ENCODE data around the gene VILL. TPM values are rescaled to one million over a fixed set of nuclear protein-coding genes. Genes with fewer than 3 reads are reported as not detected.
"Not testable (repeated sequence)": the region's sequence is repeated elsewhere in the genome, so short reads cannot be mapped to it uniquely, and the experiment has no call there.

VILL gene
- total RNA-seq, 1 experiment from 2014 or later = 0.05 TPM

DNA sequence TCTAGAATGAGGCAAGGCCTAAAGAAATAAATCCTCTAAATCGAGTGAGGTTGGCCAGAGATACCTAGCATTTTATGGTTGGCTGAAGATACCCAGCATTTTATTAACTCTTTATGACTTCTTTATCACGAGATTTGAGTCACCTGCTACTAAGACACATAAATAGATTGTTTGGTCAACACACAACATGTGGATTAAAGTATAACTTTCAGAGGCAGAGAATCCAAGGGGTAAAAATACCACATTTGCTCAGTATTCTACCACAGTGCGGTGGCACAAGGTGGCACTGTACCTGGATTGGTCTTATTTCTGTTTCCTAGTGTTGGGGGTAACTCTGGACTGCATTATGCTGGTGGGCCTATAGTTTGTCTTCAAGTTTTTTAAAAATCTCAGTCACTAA lies 27.0 kb upstream of the VILL start:
- no peak for DNase-seq (ENCODE audit: low read depth)

DNA sequence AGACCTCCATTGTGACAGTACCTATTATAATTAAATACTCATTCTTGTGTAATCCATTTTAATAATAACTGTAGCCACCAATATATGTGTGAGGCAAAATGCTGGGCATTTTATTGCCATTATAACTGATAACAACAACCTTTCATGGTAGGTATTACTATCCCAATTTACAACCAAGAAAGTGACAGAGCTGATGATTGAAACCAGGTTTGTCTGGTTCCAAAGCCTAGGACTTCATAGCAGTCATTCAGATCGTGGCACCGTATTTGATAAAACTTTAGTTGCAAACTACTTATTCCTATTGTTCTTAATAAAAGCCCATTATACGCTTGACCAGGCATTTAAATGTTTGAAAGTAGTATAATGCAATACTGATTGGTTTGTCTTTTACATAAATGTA lies 26.4 kb upstream of the VILL start:
- no peak for DNase-seq (ENCODE audit: low read depth)

DNA sequence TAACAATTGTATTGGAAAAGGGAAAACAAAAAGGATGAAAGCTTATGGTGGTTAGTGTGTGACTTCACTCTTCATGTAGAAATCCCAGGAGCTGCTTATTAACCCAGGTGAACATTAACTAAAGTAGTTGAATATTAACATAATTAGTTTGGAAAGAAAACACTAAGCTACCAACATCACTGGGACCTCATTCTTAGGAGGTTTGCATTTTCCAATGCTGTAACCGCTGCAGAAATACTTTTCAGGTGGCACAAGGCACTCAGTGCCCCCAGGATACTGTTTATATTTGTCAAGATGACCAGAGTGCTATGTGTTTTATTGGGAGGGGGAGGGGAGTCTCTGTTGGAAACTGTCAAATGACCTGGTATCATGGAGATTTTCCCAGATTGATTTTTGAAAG lies 25.9 kb upstream of the VILL start:
- DNase-seq (ENCODE audit: low read depth) = no peak

DNA sequence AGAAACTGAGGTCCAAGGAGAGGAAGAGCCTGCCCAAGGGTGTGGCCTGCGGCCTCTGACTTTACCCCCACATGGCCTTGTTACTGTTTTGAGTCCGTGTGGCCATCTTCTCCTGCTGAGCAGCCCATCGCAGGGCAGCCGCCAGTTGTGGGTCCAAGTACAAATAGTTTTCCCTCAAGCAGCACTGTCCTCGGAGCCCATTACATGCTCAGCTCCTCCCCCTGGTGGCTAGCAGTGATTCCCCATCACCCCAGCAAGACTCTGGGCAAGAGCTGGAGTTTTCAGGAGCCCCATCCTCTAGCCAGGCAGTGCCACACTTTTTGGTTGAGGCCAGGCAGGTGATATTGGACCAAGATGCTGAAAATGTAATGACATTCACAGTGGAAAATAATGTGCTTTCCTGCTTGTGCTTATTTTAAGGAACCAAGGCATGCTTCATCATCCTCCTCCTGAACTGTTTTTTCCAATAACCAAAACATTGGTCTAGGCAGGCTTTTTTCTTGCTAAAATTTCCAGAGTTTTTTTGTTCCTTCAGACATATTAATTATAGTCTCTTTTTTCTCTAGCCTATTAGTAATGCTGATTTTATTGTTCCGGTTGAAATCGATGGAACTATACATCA lies 23.2 kb upstream of the VILL start:
- peak; percentile 43 for DNase-seq (ENCODE audit: low read depth)

DNA sequence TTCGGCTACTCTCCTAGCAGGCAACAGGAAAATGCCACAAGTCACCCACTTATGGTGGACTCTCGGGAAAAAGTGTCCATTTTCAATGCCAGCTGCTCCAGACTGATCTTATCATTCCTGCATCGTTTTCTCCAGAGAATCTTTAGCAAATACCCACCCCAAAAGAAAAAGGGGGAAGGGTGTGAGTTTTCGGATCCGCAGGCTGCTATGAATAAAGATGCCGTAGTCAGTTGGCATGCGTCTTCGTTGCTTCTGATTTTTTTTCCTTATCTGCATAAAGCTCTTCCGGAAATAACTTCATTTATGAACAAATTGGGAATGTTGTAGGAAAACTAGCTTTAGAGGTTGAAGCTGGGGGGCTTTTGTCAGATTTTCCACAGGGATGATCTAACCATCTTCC lies 22.4 kb upstream of the VILL start:
- DNase-seq (ENCODE audit: low read depth) = no peak

DNA sequence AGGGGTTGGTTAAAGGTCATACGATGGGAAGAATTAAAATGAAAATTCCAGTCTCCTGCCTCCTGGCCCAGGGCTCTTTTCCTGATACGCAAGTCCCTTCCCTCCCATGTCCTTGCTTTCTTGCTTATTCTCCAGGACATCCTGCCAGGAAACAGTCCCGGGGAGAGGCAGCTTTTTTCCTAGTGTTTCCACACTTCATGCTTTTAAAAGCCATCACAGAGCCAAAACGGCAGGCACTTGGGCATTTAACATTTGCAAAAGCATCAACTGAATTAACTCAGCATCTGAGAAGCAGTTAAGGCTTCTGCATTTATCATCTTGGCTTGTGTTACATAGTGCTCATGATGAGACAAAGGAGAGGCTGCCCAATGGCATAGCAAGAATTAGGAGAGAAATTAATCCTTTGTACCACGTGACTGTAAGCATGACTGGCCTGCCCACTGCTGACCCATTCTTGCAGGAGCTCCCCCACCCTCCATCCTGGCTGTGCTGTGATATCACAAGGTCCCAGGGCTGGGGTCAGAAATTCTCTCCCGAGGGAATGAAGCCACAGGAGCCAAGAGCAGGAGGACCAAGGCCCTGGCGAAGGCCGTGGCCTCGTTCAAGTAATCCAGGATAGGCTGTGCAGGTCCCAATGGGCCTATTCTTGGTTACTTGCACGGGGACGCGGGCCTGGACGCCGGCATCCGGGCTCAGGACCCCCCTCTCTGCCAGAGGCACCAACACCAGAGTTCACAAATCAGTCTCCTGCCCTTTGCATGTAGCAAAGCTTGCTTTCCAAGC lies 21.6 kb upstream of the VILL start:
- DNase-seq (ENCODE audit: low read depth) = no peak

DNA sequence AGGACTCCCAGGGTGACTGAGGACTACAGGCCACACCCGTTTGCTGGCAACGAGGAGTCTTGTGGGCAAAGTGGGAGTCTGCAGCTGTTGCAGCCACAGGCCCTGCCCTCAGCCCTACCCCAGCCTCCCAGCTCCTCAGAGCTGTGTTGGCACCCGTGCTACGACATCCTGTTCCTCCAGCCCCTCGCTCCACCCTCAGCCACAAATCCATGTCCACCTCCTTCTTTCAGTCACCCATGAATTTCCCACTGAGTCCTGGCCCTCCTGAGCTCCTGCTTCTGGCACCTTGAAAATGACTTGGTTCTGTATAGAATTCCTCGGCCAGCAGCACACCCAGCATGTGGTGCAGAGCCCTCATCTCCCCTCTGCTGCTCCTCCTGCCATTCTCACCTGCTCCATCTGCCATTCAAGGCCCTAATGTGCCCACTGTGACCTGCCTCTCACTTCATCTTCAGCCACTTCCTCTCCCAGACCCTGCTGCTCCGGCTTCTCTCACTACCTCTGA lies 20.9 kb upstream of the VILL start:
- DNase-seq (ENCODE audit: low read depth) = no peak

DNA sequence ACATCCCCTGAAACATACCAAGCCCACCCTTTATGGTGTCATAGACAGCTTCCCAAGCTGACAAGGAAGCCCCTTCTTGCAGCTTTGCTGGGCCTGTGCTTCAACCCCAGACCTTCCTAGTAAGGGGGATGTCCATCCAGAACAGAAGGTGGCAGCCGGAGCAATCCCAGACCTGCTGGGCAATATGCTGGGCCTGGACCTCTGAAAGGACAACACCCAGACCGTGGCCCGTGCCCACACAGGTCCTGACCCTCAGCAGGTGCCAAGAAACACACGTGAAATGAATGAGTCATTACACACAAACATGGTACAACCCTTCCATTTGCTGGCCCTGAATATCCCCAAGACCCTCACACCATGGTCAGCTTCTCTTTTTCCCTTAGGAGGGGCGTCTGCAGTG lies 19.8 kb upstream of the VILL start:
- no peak for DNase-seq (ENCODE audit: low read depth)

DNA sequence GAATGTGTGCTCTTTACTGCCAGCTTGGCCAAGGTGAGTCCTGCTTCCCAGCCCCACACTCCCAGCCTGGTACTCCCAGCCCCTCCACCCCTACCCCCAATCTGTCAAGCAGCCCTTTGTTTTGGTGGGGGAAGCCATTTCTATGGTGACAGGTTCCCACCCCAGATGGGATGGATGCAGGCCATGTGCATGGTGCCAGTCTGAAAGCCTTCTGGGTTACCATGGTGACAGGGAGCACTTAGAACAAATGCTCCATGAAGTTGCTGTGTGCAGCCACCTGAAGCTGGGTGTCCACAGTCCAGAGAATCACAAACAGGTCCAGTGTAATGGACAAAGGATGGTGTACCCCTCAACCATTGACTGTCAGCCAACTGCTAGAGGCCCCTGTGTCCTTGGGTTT lies 19.1 kb upstream of the VILL start:
- DNase-seq (ENCODE audit: low read depth) = no peak

DNA sequence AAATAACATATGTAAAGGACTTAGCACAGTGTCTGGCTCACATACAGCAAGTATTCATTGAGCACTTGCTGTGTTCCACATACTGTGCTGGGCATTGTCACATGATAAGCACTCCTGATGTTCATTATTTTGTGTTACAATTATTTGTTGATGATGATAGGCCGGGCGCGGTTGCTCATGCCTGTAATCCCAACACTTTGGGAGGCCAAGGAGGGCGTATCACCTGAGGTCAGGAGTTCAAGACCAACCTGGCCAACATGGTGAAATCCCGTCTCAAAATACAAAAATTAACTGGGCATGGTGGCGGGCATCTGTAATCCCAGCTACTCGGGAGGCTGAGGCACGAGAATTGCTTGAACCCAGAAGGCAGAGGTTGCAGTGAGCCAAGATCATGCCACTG lies 18.5 kb upstream of the VILL start:
- DNase-seq (ENCODE audit: low read depth) = not testable (repeated sequence)

DNA sequence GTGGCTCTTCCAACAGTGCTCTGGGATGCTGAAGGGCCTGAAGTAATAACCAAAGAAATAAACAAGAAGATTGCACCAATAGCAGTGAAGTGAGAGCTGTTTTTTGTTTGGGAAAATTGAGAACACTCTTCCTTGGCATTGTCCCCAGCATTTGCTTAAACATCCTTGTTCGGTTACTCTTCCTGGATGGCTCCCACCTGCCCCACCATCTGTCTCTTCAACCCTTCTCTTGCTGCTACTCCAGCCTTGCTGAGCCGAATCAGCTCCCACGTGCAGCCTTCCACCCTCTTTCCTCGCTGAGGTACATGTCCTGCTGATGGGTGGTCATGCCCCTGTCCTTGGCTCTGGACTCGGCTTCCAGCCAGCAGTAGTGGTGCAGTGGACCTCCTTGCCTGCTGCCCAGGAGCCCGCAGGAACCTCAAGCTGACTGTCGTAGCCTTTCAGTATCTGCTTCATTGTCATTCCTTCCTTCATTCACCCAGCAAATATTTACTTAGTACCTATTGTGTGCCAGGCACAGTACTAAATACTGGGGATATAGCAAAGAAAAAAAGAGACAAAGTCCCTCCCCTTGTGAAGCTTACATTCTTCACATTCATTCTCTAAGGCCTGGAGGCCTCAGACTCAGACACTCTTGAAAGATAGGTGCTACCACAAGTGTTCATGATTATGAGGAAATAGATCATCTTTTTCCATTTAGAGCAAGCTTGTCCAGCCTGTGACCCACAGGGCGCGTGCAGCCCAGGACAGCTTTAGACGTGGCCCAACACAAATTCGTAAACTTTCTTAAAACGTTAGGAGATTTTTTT lies 17.1 kb upstream of the VILL start:
- no peak for DNase-seq (ENCODE audit: low read depth)

DNA sequence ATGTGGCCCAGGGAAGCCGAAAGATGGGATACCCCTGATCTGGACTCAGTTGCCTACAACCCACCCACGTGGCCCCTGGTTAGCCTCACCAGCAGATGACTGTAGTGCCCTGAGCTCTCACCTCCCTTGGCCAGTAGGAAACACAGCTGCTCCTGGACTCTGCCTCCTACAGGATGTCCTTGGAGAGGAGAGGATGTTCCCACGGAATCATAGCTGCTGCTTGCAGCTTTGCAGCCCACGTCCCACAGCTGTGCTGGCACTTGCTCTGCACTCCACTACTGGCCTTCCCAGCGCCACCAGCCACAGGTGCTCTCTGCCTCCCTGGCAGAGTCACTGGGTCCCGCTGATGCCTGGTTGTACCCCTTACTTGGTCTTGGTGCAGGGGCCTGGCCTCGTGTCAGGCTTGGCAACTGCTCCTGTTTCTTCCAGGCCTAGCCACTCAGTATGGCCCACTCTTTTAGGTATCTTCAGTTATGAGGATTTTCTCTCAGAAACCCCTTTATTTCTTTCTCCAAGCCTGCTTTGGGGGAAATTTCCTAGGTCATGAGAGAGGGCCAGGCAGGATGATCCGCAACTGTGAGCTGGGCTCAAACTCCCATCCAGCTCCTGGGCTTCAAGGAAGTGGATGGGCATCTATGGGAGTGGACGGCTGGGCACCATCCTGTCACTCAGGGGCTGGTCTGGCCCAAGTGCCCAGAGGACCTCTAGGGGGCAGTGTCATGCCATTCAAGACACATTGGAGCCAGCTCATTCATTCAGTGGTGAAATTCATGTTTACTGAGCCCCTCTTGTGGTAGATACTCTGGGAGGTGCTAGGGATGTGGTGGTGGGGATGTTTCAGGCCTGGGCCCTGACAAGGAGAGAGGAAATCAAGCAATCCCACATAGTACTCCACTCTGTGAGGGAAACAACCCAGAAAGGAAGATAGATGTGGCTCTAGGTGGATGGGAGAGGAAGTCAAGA lies 16.2 kb upstream of the VILL start:
- DNase-seq (ENCODE audit: low read depth) = peak; percentile 41

DNA sequence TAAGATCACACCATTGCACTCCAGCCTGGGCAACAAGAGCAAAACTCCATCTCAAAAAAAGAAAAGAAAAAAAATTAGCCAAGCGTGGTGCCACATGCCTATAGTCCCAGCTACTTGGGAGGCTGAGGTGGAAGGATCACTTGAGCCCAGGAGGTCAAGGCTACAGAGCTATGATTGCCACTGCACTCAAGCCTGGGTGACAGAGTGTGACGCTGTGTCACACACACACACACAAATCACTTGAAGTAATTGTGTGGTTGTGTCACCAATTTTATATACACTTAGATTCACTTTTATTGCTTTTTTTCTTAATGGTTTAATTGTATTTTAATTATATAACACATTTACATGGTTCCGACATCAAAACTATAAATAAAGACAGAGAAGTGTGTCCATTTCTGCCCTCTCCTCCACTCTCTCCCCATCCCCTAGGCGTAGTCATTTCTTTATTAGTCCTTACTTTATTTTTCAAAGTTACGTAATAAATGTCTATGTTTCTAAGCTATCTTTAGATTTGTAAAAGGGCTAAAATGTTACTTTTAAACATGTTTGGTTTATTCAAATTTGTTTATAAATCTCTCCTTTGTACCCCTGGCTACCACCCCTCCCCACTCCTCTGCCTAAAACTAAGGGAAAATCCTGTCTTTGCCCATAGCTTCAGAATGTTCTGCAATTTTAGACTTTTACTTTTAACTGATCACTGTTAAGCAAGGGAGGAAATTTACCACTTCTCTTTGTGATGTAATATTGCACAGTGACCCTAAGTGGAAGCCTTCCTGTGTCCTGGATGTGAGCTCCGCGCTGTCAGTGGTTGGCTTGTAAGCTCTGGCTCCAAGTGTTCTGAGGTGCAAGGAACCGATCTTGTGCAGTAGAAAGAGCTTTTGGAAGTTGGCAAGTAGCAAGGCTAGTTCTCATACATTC lies 10.8 kb upstream of the VILL start:
- DNase-seq (ENCODE audit: low read depth) = no peak

DNA sequence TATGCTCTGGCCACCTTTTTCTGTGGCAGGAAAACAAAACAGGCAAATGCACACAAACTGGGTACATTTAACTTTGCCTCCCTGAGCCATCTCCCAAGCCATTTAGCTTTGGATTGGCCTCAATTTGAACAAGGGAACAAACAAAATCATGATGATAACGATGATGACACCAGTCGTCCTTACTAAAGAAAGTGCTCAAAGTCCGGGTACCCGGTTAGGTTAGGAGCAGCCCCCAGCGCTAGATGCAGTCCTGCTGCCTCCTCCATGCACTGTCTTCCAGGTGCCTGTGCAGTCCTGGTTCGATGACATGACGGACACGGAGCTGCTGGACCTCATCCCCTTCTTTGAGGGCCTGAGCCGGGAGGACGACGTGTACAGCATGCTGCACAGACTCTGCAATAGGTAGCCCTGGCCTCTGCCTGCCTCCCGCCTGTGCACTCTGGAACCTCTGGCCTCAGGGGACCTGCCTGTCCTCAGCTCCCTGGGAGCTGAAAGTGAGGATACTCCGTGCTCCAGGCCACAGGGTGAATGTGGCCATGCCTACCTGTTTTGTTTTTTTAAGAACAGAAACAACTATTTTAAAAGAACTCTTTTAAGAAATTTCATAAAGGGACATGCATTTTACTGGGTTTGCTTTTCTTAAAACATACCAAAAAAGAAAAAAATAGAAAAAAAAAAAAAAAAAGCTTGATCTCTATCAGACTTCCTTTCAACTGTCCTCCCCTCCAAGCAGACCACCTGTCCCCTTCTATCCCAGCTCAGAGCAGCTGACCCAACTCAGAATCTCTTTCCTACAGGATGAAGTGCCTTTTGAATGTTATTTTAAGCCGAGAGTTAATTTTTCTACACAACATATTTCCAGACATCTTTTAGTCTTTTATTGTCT lies 9.9 kb upstream of the VILL start:
- DNase-seq (ENCODE audit: low read depth) = no peak

DNA sequence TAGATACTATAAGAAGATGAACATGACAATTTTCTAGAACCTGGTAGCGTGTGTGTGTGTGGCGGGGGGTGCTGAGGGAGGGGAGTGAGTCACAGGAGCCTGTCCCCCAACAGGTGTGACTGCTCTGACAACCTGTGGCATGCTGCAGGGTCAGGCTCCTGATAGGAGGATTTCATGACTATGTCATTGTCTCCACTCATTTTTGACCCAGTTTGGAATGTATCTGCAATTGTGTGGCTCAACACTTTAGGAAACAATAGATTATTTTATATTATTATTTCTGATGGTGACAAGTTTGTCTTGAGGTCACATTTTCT lies 9.3 kb upstream of the VILL start:
- no peak for DNase-seq (ENCODE audit: low read depth)

DNA sequence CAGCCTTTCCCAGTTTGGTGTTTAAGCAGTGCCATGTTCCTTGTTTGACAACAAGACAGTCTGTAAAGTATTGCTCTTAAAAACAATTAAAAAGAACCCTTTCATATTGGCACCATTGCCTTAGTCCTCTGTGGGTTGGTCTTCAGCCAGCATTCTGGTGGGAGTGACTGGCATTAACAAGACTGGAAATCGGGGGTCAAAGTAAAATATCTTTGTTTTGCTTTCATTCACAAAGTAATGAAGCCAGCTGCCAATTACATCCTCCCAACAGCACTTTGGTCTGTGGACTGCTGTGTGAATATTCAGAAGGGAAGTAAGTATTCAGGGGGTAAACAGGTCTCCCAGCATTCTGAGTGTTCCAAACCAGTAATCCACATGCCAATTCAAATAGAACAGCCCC lies 8.3 kb upstream of the VILL start:
- no peak for DNase-seq (ENCODE audit: low read depth)

DNA sequence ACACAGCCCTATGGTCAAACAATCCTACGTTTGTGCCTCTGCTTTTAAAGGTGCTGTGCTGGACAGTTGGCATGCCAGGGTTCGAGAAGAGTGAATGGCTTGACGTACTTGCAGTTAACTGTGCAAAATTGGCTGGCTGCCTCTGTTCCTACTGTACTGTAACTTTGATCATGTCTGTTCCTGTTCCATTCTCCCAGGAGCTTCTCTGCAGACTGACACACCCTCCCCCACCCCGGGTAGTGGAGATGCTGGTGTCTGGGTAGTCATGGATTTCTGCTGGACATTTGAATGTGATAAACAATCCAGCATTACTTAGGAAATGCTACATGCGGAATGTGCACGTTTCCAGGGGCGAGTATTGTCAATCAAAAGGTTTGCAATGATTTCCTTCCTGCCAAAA lies 6.5 kb upstream of the VILL start:
- no peak for DNase-seq (ENCODE audit: low read depth)

DNA sequence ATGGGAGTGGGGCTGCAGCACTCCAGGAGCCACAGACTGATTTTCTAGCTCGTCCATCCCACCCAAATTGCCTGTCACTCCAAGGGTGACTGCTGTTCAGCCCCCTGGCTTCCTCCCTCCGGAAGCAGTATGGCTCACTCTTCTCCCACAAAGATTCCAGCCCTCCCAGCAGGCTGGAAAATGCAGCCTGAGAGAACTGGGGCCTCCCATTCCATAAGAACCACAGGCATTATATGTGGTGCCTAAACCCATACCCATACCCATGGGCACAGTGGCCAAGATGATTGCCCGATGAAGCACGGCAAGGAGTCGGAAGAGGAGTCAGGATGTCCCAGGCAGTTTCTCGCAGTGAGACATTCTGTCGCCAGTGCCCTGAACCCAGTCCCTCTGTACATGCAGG lies 6.0 kb upstream of the VILL start:
- no peak for DNase-seq (ENCODE audit: low read depth)

DNA sequence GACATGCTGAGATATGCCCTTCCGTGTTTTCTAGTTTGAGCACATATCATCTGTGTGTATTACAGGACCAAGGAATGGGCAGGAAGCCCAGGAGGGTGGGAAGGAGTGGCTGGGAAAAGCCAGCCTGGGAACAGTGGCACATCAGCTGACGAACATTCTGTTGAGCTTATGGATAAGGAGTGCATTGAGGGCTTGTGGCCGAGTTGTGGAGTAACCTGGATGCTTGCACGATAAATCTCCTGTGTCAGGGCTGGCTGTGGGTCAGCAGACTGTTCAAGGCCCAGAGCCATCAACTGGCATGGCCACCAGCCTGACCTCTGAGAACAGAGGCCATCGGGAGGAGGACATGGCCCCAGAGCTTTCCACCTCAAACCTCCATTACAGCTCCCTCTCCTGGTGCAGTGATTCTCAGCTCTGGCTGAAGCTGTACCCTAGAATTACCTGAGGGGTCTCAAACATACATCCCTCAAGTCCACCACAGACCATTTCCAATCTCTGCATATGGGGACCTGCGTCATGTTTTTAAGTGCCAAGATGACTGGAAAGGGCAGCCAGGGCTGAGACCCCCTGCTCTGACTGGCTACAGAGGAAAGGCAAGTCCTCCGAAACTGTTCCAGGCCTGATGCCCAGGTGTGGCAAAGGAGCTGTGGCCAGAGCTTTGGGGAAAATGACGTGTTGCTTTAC lies 4.8 kb upstream of the VILL start:
- DNase-seq (ENCODE audit: low read depth) = no peak

Data from M059J (cell line).